K562 (cell line): ENCODE data around the gene LPCAT3. TPM values are rescaled to one million over a fixed set of nuclear protein-coding genes. Genes with fewer than 3 reads are reported as not detected.

Source experiments
- BDP1 ChIP-seq: IDR thresholded peaks from 3 replicates; pipeline ENCODE4 v1.6.1; 2011; ENCODE audit not compliant: insufficient read length, insufficient read depth
- CHAMP1 ChIP-seq: fragments of 450-650 bp; IDR thresholded peaks from 2 replicates; pipeline ENCODE4 v1.6.1; 2016; ENCODE audit warnings: mild to moderate bottlenecking
- DIDO1 ChIP-seq: fragments of 450-650 bp; IDR thresholded peaks from 2 replicates; pipeline ENCODE4 v1.6.1; 2016; ENCODE audit warnings: low read depth, missing biosample characterization, missing genetic modification characterization
- ELF2 ChIP-seq: fragments of 250-450 bp; sonication (Bioruptor Pico); IDR thresholded peaks from 2 replicates; pipeline ENCODE4 v1.5.0; 2021; ENCODE audit warnings: mild to moderate bottlenecking
- ELF4 ChIP-seq: fragments of 450-650 bp; formaldehyde crosslinking; IDR thresholded peaks from 2 replicates; pipeline ENCODE4 v1.4.0; 2022; ENCODE audit warnings: missing genetic modification characterization
- ERF ChIP-seq: fragments of 450-650 bp; formaldehyde crosslinking; IDR thresholded peaks from 2 replicates; pipeline ENCODE4 v1.4.0; 2020; ENCODE audit warnings: mild to moderate bottlenecking, mixed read lengths
- ETV6 ChIP-seq, 3 experiments: fragments of 150-350 bp in 1 of 3; sonication (generic) in 1 of 3; formaldehyde crosslinking in 1 of 3; IDR thresholded peaks; 2 replicates each; pipeline versions ENCODE4 v1.6.1 to v1.8.0; 2014 to 2022; ENCODE audit warnings: borderline replicate concordance in 2 of 3, low read depth in 2 of 3, antibody characterized with exemption in 1 of 3, low read length in 1 of 3, mild to moderate bottlenecking in 1 of 3, missing genetic modification reagents in 1 of 3
- GABPA ChIP-seq: fragments of 200-800 bp; sonication (Bioruptor generic); conservative IDR thresholded peaks from 2 replicates; pipeline ENCODE4 v1.6.1; 2016; ENCODE audit warnings: low read depth, missing genetic modification characterization, missing compliant biosample characterization
- GTF2B ChIP-seq: IDR thresholded peaks from 2 replicates; pipeline ENCODE4 v1.6.1; 2011; ENCODE audit not compliant: insufficient read length; ENCODE audit errors: extremely low read depth
- IRF2 ChIP-seq: sonication (generic); formaldehyde crosslinking; IDR thresholded peaks from 2 replicates; pipeline ENCODE4 v1.8.1; 2022; ENCODE audit warnings: mild to moderate bottlenecking, missing genetic modification reagents
- JUN ChIP-seq, 2 experiments: sonication (generic) in 1 of 2; formaldehyde crosslinking in 1 of 2; IDR thresholded peaks; 2 replicates each; pipeline versions ENCODE4 v1.6.1 to v1.8.0; 2012 to 2022; ENCODE audit warnings: borderline replicate concordance in 2 of 2, mild to moderate bottlenecking in 2 of 2, improper control_type of control experiment in 1 of 2, low read depth in 1 of 2, low read length in 1 of 2, missing genetic modification reagents in 1 of 2
- PKNOX1 ChIP-seq: fragments of 450-650 bp; IDR thresholded peaks from 2 replicates; pipeline ENCODE4 v1.6.1; 2016
- RFX5 ChIP-seq: IDR thresholded peaks from 2 replicates; pipeline ENCODE4 v1.6.1; 2011; ENCODE audit warnings: low read depth, mild to moderate bottlenecking, improper control_type of control experiment, low read length
- SUPT5H ChIP-seq: fragments of 450-650 bp; IDR thresholded peaks from 2 replicates; pipeline ENCODE4 v1.6.1; 2016
- TAF7 ChIP-seq: fragments of 450-650 bp; IDR thresholded peaks from 2 replicates; pipeline ENCODE4 v1.6.1; 2016; ENCODE audit warnings: missing genetic modification characterization, missing compliant biosample characterization
- TFAM ChIP-seq: fragments of 250-450 bp; sonication (Bioruptor Pico); conservative IDR thresholded peaks from 2 replicates; pipeline ENCODE4 v1.5.0; 2021; ENCODE audit warnings: mild to moderate bottlenecking, moderate library complexity
- ZNF217 ChIP-seq: sonication (generic); formaldehyde crosslinking; IDR thresholded peaks from 2 replicates; pipeline ENCODE4 v1.8.0; 2022; ENCODE audit warnings: mild to moderate bottlenecking, missing genetic modification reagents
- ZNF23 ChIP-seq: fragments of 250-450 bp; sonication (Bioruptor Pico); IDR thresholded peaks from 2 replicates; pipeline ENCODE4 v1.4.0; 2020; ENCODE audit warnings: mild to moderate bottlenecking
- ZNF408 ChIP-seq: fragments of 250-450 bp; sonication (Bioruptor Pico); IDR thresholded peaks from 2 replicates; pipeline ENCODE4 v1.4.0; 2020; ENCODE audit warnings: low read depth, mild to moderate bottlenecking, moderate library complexity
- polyA plus RNA-seq, 8 experiments: library from polyadenylated mRNA; depleted of rRNA in 4 of 8; stranded (reverse) in 5 of 8; unstranded in 3 of 8; fragments of >200 nt; fragmentation: Nextera tagmentation in 2 of 8; fragmentation: Illumina TruSeq in 1 of 8; extraction: Ambion mirVana in 2 of 8; extraction: Trizol in 1 of 8; gene quantifications; 2 replicates each; pipeline versions ENCODE4 v1.2.1 to v1.2.3, GENCODE V29; 2011 to 2014; ENCODE audit warnings: inconsistent platforms in 1 of 8, missing spikeins in 1 of 8
- total RNA-seq, 7 experiments: library from RNA; depleted of rRNA in 6 of 7; stranded (reverse); fragments of >200 nt in 6 of 7; fragmentation: Illumina TruSeq in 2 of 7; extraction: Trizol in 2 of 7; gene quantifications; 2 replicates each; pipeline versions ENCODE4 v1.2.1 to v1.2.3, GENCODE V29; 2011 to 2021; ENCODE audit warnings: low replicate concordance in 1 of 7
- TF ChIP-seq, protein P1 (sequence below): conservative IDR thresholded peaks from 2 replicates; pipeline ENCODE4 v1.6.1; 2011; ENCODE audit warnings: low read depth, mild to moderate bottlenecking, low read length; ENCODE audit not compliant: control insufficient read depth

The LPCAT3 gene
- total and polyA plus RNA-seq, 9 of the 15 experiments (the other 6 are each of a cell fraction or from before 2014, with no cell fraction given): 4.9 to 52.5 (median 25.3) TPM

GRCh38 chr12:6943722-6944380 lies 74.4 kb downstream of the LPCAT3 start, which contains the start of the genes C12orf57 and RNU7-1 (continued):
- TF ChIP-seq, protein P1, sequence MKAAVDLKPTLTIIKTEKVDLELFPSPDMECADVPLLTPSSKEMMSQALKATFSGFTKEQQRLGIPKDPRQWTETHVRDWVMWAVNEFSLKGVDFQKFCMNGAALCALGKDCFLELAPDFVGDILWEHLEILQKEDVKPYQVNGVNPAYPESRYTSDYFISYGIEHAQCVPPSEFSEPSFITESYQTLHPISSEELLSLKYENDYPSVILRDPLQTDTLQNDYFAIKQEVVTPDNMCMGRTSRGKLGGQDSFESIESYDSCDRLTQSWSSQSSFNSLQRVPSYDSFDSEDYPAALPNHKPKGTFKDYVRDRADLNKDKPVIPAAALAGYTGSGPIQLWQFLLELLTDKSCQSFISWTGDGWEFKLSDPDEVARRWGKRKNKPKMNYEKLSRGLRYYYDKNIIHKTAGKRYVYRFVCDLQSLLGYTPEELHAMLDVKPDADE: peak; percentile 95
- peak; percentile 90 for TF ChIP-seq ELF2 (CRISPR knock-in tag)
- peak; percentile 99 for TF ChIP-seq ERF (CRISPR knock-in tag)
- TF ChIP-seq SUPT5H: peak; percentile 100
- peak; percentile 97 for TF ChIP-seq ELF4 (CRISPR knock-in tag)
- no peak for TF ChIP-seq BDP1
- TF ChIP-seq PKNOX1: no peak
- TF ChIP-seq ZNF217 (CRISPR knock-in tag): no peak
- no peak for TF ChIP-seq JUN (IDR thresholded peaks at IDR 0.05; ENCODE audit: borderline replicate concordance, low read depth, low read length)
- TF ChIP-seq JUN (CRISPR knock-in tag; IDR thresholded peaks at IDR 0.05; ENCODE audit: borderline replicate concordance): no peak
- peak; percentile 44 to 75; a peak in 2 of 4 replicates for TF ChIP-seq ETV6 (IDR thresholded peaks at IDR 0.05; ENCODE audit: borderline replicate concordance in 1 of 2, low read depth in 2 of 2, low read length in 1 of 2)
- TF ChIP-seq ETV6 (CRISPR knock-in tag; IDR thresholded peaks at IDR 0.05; ENCODE audit: borderline replicate concordance): no peak
- TF ChIP-seq CHAMP1: no peak
- TF ChIP-seq TAF7 (tag): peak; percentile 50; the same call in 1 of the 2 replicates
- TF ChIP-seq TFAM: no peak
- peak; percentile 78 for TF ChIP-seq ZNF23 (CRISPR knock-in tag)
- peak; percentile 54; the same call in 1 of the 2 replicates for TF ChIP-seq IRF2 (CRISPR knock-in tag)
- no peak for TF ChIP-seq DIDO1 (tag)
- TF ChIP-seq RFX5: no peak
- peak; percentile 87 for TF ChIP-seq GABPA
- TF ChIP-seq ZNF408 (CRISPR knock-in tag): no peak
- TF ChIP-seq GTF2B: peak; percentile 99
